ENCODE results near the gene CDKAL1.

CDKAL1 gene

DNA sequence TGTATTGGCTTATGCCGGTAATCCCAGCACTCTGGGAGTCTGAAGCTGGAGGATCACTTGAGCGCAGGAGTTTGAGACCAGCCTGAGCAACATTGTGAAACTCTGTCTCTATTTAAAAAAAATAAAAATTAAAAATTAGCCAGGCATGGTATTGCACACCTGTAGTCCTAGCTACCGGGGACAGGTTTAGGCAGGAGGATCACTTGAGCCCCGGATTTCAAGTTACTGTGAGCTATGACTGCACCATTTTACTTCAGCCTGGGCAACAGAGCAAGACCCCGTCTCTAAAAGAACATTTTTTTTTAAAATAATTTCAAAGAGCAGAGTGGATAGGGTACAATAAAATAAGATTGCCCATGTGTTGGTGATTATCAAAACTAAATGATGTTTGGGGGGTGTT lies 576.4 kb downstream of the CDKAL1 start:
- H3K27me3 ChIP-seq (ENCODE audit: control insufficient read depth in 1 of 2, insufficient read depth in 2 of 2, low read length in 2 of 2), result no peaks in the 10 kb centered on the region
- no peak overlapping the region for H3K27ac ChIP-seq (ENCODE audit: low read length)
- no peaks in the 10 kb centered on the region for H3K9me3 ChIP-seq (ENCODE audit: control insufficient read depth in 2 of 2, low read length in 2 of 2)
- H3K9ac ChIP-seq (ENCODE audit: low read length in 2 of 2), result no peak overlapping the region
- no peak overlapping the region for H3K4me3 ChIP-seq (ENCODE audit: low read length in 2 of 2)
- no peaks in the 10 kb centered on the region for H3K36me3 ChIP-seq (ENCODE audit: control insufficient read depth in 2 of 2, insufficient read depth in 2 of 2, low read length in 2 of 2)
- no peaks in the 10 kb centered on the region for H3K4me1 ChIP-seq (ENCODE audit: control insufficient read depth, insufficient read depth, low read length)

DNA sequence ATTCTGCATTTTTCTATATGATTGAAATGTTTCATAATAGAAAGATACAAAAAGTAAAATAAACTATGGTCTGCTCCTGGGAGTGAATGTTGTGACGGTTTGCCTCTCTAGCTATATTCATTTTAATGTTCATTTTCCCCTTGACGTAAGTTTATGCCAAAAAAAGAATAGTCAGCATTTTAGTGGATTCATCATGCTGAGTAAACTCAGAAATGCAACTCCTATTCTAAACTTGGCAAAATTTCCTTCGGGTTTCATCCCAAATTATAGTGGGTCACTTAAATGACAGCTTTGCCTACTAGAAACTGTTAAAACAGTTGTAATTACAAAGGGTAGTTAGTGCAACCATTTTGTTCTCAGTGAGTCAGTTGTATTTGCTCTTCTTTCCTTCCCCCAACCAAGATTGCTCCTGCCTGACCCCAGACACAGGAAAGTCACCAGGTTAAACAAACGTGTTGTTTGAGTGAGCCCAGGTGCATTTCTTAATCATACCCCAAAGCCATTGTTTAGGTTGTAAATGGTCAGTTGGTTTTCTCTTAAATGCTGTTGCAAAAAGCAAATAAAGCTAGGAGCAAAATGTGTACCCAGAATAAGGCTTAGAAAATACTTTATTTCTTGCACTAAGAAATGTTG lies 577.0 kb downstream of the CDKAL1 start:
- Histone ChIP-seq H3K9ac (ENCODE audit: low read length in 2 of 2) (no peak overlapping the region), H3K27ac (ENCODE audit: low read length) (no peak overlapping the region), H3K36me3 (ENCODE audit: control insufficient read depth in 2 of 2, insufficient read depth in 2 of 2, low read length in 2 of 2) (no peaks in the 10 kb centered on the region), H3K4me3 (ENCODE audit: low read length in 2 of 2) (no peak overlapping the region), H3K4me1 (ENCODE audit: control insufficient read depth, insufficient read depth, low read length) (no peaks in the 10 kb centered on the region), H3K9me3 (ENCODE audit: control insufficient read depth in 2 of 2, low read length in 2 of 2) (no peaks in the 10 kb centered on the region), H3K27me3 (ENCODE audit: control insufficient read depth in 1 of 2, insufficient read depth in 2 of 2, low read length in 2 of 2) (no peaks in the 10 kb centered on the region)

DNA sequence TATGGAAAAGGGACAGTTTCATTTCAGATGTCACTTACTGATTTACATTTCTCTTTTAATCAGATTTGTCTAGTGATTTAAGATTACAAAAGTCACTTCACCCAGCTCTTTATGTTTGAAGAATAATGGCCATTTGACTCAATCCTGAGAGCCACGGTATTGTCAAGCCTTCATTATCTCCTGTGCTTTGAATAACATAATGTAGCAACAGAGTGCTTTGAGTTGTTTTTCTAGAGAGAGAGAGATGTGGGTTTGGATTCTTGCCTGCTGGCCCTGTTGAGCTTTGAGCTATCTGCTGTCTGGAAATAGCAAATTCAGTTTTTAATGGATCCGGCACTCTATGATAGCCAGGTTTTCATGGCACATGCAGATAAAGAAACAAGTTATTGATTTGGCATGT lies 580.9 kb downstream of the CDKAL1 start:
- H3K9me3 ChIP-seq (ENCODE audit: control insufficient read depth in 2 of 2, low read length in 2 of 2), result no peaks in the 10 kb centered on the region
- no peak overlapping the region for H3K4me3 ChIP-seq (ENCODE audit: low read length in 2 of 2)
- H3K4me1 ChIP-seq (ENCODE audit: control insufficient read depth, insufficient read depth, low read length), result no peaks in the 10 kb centered on the region
- H3K36me3 ChIP-seq (ENCODE audit: control insufficient read depth in 2 of 2, insufficient read depth in 2 of 2, low read length in 2 of 2), result no peaks in the 10 kb centered on the region
- H3K27ac ChIP-seq (ENCODE audit: low read length), result no peak overlapping the region
- H3K27me3 ChIP-seq (ENCODE audit: control insufficient read depth in 1 of 2, insufficient read depth in 2 of 2, low read length in 2 of 2), result no peaks in the 10 kb centered on the region
- no peak overlapping the region for H3K9ac ChIP-seq (ENCODE audit: low read length in 2 of 2)

DNA sequence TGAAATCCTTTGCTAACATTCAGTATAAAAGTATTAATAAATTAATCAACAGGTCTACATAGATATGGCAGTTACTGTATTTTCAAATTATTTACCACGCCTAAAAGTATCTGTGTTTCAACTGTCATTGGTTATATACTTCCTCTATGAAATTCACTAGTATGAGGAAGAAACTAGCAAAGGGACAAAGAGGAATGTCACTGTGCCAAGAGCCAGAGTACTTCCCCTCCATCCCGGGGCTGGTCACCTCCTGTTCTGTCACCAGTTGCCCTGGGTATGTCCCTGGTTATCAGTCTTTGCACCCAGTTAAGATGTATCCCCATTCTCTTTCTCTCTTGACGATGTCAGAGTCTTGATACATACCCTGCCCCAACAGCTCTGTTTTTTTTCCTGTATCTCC lies 582.5 kb downstream of the CDKAL1 start:
- Histone ChIP-seq H3K9me3 (ENCODE audit: control insufficient read depth in 2 of 2, low read length in 2 of 2) (no peaks in the 10 kb centered on the region), H3K36me3 (ENCODE audit: control insufficient read depth in 2 of 2, insufficient read depth in 2 of 2, low read length in 2 of 2) (no peaks in the 10 kb centered on the region), H3K4me1 (ENCODE audit: control insufficient read depth, insufficient read depth, low read length) (no peaks in the 10 kb centered on the region)

DNA sequence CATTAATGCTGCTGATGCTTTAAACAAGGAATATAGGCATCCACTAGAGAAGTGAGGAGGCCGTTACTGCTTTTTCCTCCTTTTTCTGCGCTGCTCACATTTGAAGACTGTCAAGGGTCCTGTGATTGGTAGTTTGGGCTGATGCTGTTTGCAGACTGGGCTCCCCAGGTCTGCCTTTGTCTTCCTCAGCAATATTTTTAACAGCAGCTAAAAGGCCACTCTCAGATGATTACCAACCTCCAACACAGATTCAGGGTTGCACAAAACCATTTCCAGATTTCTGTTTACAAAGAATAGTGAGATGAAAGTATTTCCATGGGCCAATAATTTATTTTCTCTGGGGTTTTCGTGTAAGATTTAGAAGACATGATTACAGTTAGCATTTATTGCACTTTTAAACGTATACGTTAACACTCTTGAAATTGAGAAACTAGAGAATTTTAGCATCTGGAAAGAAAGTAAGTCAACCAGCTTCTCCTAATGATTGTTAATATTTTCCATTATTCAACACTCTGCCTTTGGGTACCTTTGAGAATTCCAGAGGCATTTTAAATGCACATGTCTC lies 584.0 kb downstream of the CDKAL1 start:
- no peaks in the 10 kb centered on the region for H3K4me1 ChIP-seq (ENCODE audit: control insufficient read depth, insufficient read depth, low read length)
- no peaks in the 10 kb centered on the region for H3K9me3 ChIP-seq (ENCODE audit: control insufficient read depth in 2 of 2, low read length in 2 of 2)
- H3K27ac ChIP-seq (ENCODE audit: low read length), result no peak overlapping the region
- no peak overlapping the region for H3K4me3 ChIP-seq (ENCODE audit: low read length in 2 of 2)
- H3K9ac ChIP-seq (ENCODE audit: low read length in 2 of 2), result no peak overlapping the region
- H3K36me3 ChIP-seq (ENCODE audit: control insufficient read depth in 2 of 2, insufficient read depth in 2 of 2, low read length in 2 of 2), result no peaks in the 10 kb centered on the region
- H3K27me3 ChIP-seq (ENCODE audit: control insufficient read depth in 1 of 2, insufficient read depth in 2 of 2, low read length in 2 of 2), result no peaks in the 10 kb centered on the region

More for the DNA sequence above, 582.5 kb downstream of the CDKAL1 start:
- no peak overlapping the region for H3K27ac ChIP-seq (ENCODE audit: low read length)
- H3K27me3 ChIP-seq (ENCODE audit: control insufficient read depth in 1 of 2, insufficient read depth in 2 of 2, low read length in 2 of 2), result no peaks in the 10 kb centered on the region
- no peak overlapping the region for H3K4me3 ChIP-seq (ENCODE audit: low read length in 2 of 2)
- H3K9ac ChIP-seq (ENCODE audit: low read length in 2 of 2), result no peak overlapping the region

DNA sequence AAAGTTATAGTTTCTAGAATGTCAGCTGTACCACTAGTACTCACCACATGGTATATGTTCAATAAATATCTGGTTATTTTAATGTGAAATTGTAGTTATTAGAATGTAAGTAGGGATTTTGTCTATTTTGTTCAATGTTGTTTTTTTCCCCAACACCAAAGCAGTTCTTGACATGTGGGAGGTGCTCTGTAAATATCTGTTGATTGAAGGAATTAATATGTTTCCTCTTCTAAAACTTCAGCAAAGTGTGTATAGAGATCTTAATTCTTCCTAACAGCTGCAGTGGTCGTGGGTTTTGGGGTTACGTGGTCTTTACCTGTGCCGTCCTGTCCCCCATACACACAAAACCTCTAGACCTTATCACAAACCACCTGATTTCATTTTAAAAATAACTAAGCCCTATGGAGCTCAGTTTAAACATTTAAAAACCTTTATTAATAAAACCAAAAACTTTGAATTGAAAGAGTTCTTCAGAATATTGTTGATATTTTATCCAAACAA lies 587.4 kb downstream of the CDKAL1 start:
- Histone ChIP-seq H3K27me3 (ENCODE audit: control insufficient read depth in 1 of 2, insufficient read depth in 2 of 2, low read length in 2 of 2) (no peaks in the 10 kb centered on the region), H3K9me3 (ENCODE audit: control insufficient read depth in 2 of 2, low read length in 2 of 2) (no peaks in the 10 kb centered on the region), H3K4me3 (ENCODE audit: low read length in 2 of 2) (no peak overlapping the region), H3K4me1 (ENCODE audit: control insufficient read depth, insufficient read depth, low read length) (no peaks in the 10 kb centered on the region), H3K36me3 (ENCODE audit: control insufficient read depth in 2 of 2, insufficient read depth in 2 of 2, low read length in 2 of 2) (no peaks in the 10 kb centered on the region), H3K9ac (ENCODE audit: low read length in 2 of 2) (no peak overlapping the region), H3K27ac (ENCODE audit: low read length) (no peak overlapping the region)

DNA sequence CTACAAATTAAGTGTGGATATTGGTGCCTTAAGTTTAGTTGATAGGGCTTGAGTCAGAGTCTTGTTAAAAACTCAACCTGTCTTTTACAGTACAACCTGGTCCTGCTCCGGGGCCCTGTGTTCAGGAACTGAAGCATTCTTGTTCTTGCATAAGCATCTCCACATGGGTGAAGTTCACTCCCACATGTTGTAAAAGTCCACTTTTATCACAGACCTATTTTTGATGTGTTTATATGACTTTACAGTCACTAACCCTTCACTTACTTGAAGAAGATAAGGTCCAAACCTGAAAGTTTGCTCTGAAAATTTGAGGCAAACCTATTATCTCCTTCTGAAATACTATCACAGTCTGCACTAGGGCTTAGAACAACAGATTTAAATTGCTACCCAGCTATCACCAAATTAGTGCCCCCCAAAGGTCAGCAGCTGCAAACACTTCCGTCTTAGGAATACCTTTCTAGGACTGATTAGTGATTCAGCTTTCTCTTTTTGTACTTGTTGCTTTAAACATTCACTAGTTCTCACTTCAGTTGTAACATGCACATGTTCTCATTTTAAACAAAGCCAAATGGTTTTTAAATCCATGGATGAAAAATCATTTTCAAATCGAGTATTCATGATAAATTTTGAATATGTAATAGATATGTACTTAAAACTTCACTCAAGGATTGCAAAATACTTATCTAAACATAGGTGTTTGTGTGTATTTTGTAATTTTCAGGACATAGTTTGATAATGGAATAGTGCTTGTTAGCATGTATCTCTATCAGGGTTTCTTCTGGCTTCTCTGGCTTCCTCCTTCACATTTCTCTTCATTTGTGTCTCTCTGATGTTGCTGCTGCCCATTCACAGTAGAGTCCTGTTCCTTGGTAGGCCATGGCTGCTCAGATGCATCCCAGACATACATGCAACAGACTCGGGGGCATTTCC lies 589.5 kb downstream of the CDKAL1 start:
- no peak overlapping the region for H3K9ac ChIP-seq (ENCODE audit: low read length in 2 of 2)
- no peaks in the 10 kb centered on the region for H3K9me3 ChIP-seq (ENCODE audit: control insufficient read depth in 2 of 2, low read length in 2 of 2)
- H3K27me3 ChIP-seq (ENCODE audit: control insufficient read depth in 1 of 2, insufficient read depth in 2 of 2, low read length in 2 of 2), result no peaks in the 10 kb centered on the region
- no peaks in the 10 kb centered on the region for H3K36me3 ChIP-seq (ENCODE audit: control insufficient read depth in 2 of 2, insufficient read depth in 2 of 2, low read length in 2 of 2)
- H3K27ac ChIP-seq (ENCODE audit: low read length), result no peak overlapping the region
- no peak overlapping the region for H3K4me3 ChIP-seq (ENCODE audit: low read length in 2 of 2)
- no peaks in the 10 kb centered on the region for H3K4me1 ChIP-seq (ENCODE audit: control insufficient read depth, insufficient read depth, low read length)

DNA sequence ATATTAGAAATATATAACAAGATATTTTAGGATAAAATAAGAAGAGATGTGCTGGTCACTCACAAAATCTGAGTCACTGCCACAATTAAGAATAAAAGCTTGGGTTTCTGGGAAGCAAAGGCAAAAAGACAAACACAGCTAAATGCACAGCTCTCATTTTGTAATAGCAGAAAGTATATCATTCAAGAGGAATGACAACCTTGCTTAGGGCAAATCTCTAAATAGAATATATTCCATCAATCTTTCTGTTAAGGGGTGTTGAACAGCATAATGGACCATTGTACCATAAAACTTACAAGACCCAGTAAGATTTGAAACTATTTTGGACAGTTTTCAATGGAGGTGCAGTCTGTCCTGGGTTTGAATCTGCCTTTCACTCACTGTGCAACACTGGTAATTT lies 594.3 kb downstream of the CDKAL1 start:
- Histone ChIP-seq H3K27me3 (ENCODE audit: control insufficient read depth in 1 of 2, insufficient read depth in 2 of 2, low read length in 2 of 2) (no peaks in the 10 kb centered on the region), H3K4me3 (ENCODE audit: low read length in 2 of 2) (no peak overlapping the region), H3K9ac (ENCODE audit: low read length in 2 of 2) (no peak overlapping the region), H3K4me1 (ENCODE audit: control insufficient read depth, insufficient read depth, low read length) (peaks cover under 1% of the 10 kb centered on the region), H3K27ac (ENCODE audit: low read length) (no peak overlapping the region), H3K9me3 (ENCODE audit: control insufficient read depth in 2 of 2, low read length in 2 of 2) (no peaks in the 10 kb centered on the region), H3K36me3 (ENCODE audit: control insufficient read depth in 2 of 2, insufficient read depth in 2 of 2, low read length in 2 of 2) (no peaks in the 10 kb centered on the region)

DNA sequence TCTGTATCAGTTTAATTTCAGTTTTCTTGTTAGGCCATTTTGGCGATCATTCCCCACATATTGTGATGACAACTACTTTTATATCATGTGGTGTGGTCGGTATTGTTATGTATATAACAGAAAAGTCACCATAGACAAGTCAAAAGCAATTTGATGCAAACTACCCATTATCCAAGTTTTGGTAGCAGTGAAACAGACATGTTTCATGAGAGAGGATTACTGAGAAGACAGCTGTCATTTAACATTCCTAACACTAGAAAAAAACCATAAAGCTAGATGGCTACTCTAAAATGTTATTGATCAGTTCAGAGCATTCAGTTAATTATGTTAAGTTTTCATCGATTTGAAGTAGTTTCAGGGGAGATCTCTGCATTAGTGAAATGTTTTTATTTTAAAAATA lies 597.1 kb downstream of the CDKAL1 start:
- H3K9me3 ChIP-seq (ENCODE audit: control insufficient read depth in 2 of 2, low read length in 2 of 2), result no peaks in the 10 kb centered on the region
- H3K4me1 ChIP-seq (ENCODE audit: control insufficient read depth, insufficient read depth, low read length), result peaks cover 7% of the 10 kb centered on the region
- no peaks in the 10 kb centered on the region for H3K27me3 ChIP-seq (ENCODE audit: control insufficient read depth in 1 of 2, insufficient read depth in 2 of 2, low read length in 2 of 2)
- no peaks in the 10 kb centered on the region for H3K36me3 ChIP-seq (ENCODE audit: control insufficient read depth in 2 of 2, insufficient read depth in 2 of 2, low read length in 2 of 2)
- H3K9ac ChIP-seq (ENCODE audit: low read length in 2 of 2), result no peak overlapping the region
- no peak overlapping the region for H3K4me3 ChIP-seq (ENCODE audit: low read length in 2 of 2)
- H3K27ac ChIP-seq (ENCODE audit: low read length), result no peak overlapping the region

DNA sequence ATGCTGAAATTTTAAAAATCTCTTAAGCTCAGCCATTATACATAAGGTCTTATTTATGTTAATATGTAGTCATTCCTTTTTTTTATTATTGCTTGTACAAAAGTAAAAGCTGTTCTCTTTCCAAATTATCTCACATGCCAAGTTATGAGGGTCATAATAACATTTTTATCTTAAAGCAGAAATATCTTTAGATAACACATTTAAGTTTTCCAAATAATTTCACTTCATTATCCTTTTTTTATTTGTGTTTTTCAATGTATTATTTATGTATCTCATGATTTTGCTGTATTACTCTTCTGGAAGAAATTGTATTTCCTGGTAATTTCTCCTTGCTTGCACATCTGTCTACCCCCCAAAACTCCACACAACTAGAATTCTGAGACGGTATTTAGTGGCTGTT lies 598.2 kb downstream of the CDKAL1 start:
- Histone ChIP-seq H3K36me3 (ENCODE audit: control insufficient read depth in 2 of 2, insufficient read depth in 2 of 2, low read length in 2 of 2) (no peaks in the 10 kb centered on the region), H3K9ac (ENCODE audit: low read length in 2 of 2) (no peak overlapping the region), H3K4me3 (ENCODE audit: low read length in 2 of 2) (no peak overlapping the region), H3K27me3 (ENCODE audit: control insufficient read depth in 1 of 2, insufficient read depth in 2 of 2, low read length in 2 of 2) (no peaks in the 10 kb centered on the region), H3K27ac (ENCODE audit: low read length) (no peak overlapping the region), H3K4me1 (ENCODE audit: control insufficient read depth, insufficient read depth, low read length) (peaks cover 7% of the 10 kb centered on the region), H3K9me3 (ENCODE audit: control insufficient read depth in 2 of 2, low read length in 2 of 2) (no peaks in the 10 kb centered on the region)
